CD4-positive, alpha-beta T cell (primary cell): ENCODE results near the gene MEGF9. TPM values are rescaled to one million over a fixed set of nuclear protein-coding genes. Genes with fewer than 3 reads are reported as not detected.
A peak's percentile ranks its signal among the peaks of the same experiment; 100 is the strongest.

Experiments used
- ATAC-seq: fragments of 200-7000 bp; cut with Tn5 transposase; one replicate; pipeline ENCODE4 v1.10.0; 2022; ENCODE audit warnings: mild to moderate bottlenecking; ENCODE audit not compliant: poor library complexity
- CTCF ChIA-PET: fragments of 350-600 bp; sonication (Branson Sonifier 250); formaldehyde crosslinking; loops from one replicate; lab custom pipeline; 2021; ENCODE audit warnings: antibody characterized with exemption, inconsistent platforms; lab: Charles Lee
- POLR2A ChIA-PET: fragments of 350-600 bp; sonication (Branson Sonifier 250); formaldehyde crosslinking; loops from one replicate; lab custom pipeline; 2021; ENCODE audit warnings: antibody characterized with exemption, inconsistent platforms; lab: Charles Lee
- DNase-seq, 14 experiments: peaks; one replicate each; pipeline ENCODE4 v3.0.0-alpha.2; 2013 to 2020; ENCODE audit warnings: mixed read lengths in 2 of 14
- H3K27ac ChIP-seq, 2 donors: one replicate each; pipeline versions ENCODE4 v1.5.1 to v1.7.0; 2013; ENCODE audit warnings: low read length in 2 of 2, low read depth in 1 of 2, mild to moderate bottlenecking in 1 of 2
- H3K27me3 ChIP-seq, 2 experiments: 1 replicate in 1 of 2; 2 replicates in 1 of 2; pipeline versions ENCODE4 v1.6.1 to v1.7.0; 2013; ENCODE audit warnings: low read length in 2 of 2, control low read depth in 1 of 2, mild to moderate bottlenecking in 1 of 2, moderate library complexity in 1 of 2; ENCODE audit not compliant: insufficient read depth in 2 of 2, control insufficient read depth in 1 of 2
- H3K36me3 ChIP-seq: one replicate; pipeline ENCODE4 v1.6.1; 2013; ENCODE audit warnings: low read length, control low read depth; ENCODE audit not compliant: insufficient read depth
- H3K4me1 ChIP-seq: one replicate; pipeline ENCODE4 v1.6.1; 2013; ENCODE audit warnings: low read length, control low read depth; ENCODE audit not compliant: insufficient read depth
- H3K4me3 ChIP-seq: one replicate; pipeline ENCODE4 v1.5.1; 2013; ENCODE audit warnings: mild to moderate bottlenecking, low read length, moderate library complexity
- H3K9me3 ChIP-seq, 2 experiments: 1 replicate in 1 of 2; 2 replicates in 1 of 2; pipeline versions ENCODE4 v1.6.1 to v1.7.0; 2013; ENCODE audit warnings: low read length in 2 of 2, mild to moderate bottlenecking in 2 of 2, control low read depth in 1 of 2, moderate library complexity in 1 of 2; ENCODE audit not compliant: control insufficient read depth in 1 of 2, insufficient read depth in 1 of 2
- H3K27ac Mint-ChIP-seq: one replicate; pipeline ENCODE4 v1.8.0; 2020; ENCODE audit warnings: mixed read lengths
- H3K27me3 Mint-ChIP-seq: one replicate; pipeline ENCODE4 v1.8.0; 2021; ENCODE audit warnings: mixed read lengths
- H3K36me3 Mint-ChIP-seq: one replicate; pipeline ENCODE4 v1.8.0; 2021; ENCODE audit warnings: low read depth, mixed read lengths
- H3K4me1 Mint-ChIP-seq: one replicate; pipeline ENCODE4 v1.8.0; 2021; ENCODE audit warnings: low read depth, mixed read lengths
- H3K4me3 Mint-ChIP-seq: one replicate; pipeline ENCODE4 v1.8.0; 2020; ENCODE audit warnings: mild to moderate bottlenecking, mixed read lengths
- H3K9me3 Mint-ChIP-seq: one replicate; pipeline ENCODE4 v1.8.0; 2020; ENCODE audit warnings: mixed read lengths
- CTCF ChIP-seq: fragments of 200-600 bp; IDR thresholded peaks from one replicate; pipeline ENCODE4 v1.8.0; 2022; ENCODE audit warnings: antibody characterized with exemption, mild to moderate bottlenecking
- intact Hi-C, 2 experiments: fragments of 100-400 bp; cut with DNase I in 1 of 2; cut with micrococcal nuclease in 1 of 2; formaldehyde crosslinking; loops; one replicate each; pipeline versions ENCODE4 v1.15.1 to v1.9.0; 2023 to 2025; cut with DNase I, micrococcal nuclease
- total RNA-seq, 174 experiments: library from RNA in 2 of 174; stranded (reverse) in 2 of 174; gene quantifications; one replicate each; pipeline ENCODE4 v1.2.3 and lab custom pipeline; 2021 to 2026

The MEGF9 gene
- total RNA-seq, 2 experiments from 2014 or later = 4.0 to 4.5 TPM

DNA sequence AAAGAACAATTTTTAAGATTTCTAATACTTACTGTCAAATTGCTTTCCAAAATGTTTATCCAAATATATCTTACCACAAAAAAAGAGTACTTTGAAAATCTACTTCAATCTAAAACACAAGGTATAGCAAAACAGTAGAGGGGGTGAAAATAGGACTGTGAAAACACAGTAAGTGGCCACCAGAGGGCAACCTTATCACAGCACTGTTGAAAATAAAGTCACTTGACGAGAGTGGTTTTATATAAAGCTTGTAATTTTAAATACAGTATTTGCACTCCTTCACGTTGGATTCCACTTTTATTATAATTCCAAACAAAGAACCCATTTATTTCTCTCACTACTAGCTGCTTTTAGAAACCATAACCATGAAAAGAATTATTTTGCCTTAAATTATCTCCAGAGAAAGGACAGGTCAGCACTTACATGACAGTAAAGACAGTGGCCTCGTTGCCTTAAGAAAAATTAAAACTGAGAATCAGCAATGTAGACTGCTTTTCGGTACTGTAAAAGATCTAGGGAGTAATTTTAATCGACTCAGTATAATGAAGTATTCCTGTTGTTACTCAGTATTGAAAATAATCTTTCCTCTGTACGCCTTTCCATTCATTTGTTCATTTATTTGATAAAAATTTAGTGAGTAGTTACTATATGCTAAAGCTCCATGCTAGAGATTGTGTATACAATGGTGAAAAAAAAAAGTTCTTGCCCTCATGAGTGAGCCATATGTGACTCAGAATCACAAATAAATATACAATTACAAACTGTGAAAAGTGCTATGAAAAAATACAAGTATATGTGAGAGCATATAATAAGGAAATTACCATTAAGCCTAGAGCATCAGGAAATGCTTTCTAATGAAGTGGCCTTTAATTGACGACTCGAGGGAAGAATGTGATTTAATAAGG lies 94.3 kb downstream of the MEGF9 start:
- H3K9me3 ChIP-seq = no peaks in the 10 kb centered on the region
- no peaks in the 10 kb centered on the region for H3K27me3 ChIP-seq
- ChIA-PET CTCF (interaction anchor here (0.6 to 1.4 kb wide), 12 partner anchors 8 to 95 kb away, joined by 3 to 9 read pairs (median 3); partner anchors contain the start of gene MEGF9), POLR2A (interaction anchor here (1.3 kb wide), 1 partner anchor 92 kb away, joined by 5 read pairs; no protein-coding TSS in a partner anchor)
- no peak overlapping the region for H3K4me3 ChIP-seq
- TF ChIP-seq CTCF = peak; percentile 86
- intact Hi-C loops = loop anchor here (1.0 to 5.0 kb wide), 3 partner anchors 94 to 437 kb away; partner anchors contain the start of gene MEGF9 (in 1 of the 2)
- no peaks in the 10 kb centered on the region for H3K27me3 Mint-ChIP-seq
- DNase-seq (peak; percentile 26 to 77 (median 41)), ATAC-seq (peak; percentile 94)
- H3K36me3 ChIP-seq = peaks cover 17% of the 10 kb centered on the region
- peaks cover 13% of the 10 kb centered on the region for H3K36me3 Mint-ChIP-seq
- H3K4me3 Mint-ChIP-seq = no peak overlapping the region
- H3K9me3 Mint-ChIP-seq = no peaks in the 10 kb centered on the region
- H3K27ac Mint-ChIP-seq = no peak overlapping the region
- H3K27ac ChIP-seq = no peak overlapping the region
- no peaks in the 10 kb centered on the region for H3K4me1 ChIP-seq
- peaks cover 4% of the 10 kb centered on the region for H3K4me1 Mint-ChIP-seq

DNA sequence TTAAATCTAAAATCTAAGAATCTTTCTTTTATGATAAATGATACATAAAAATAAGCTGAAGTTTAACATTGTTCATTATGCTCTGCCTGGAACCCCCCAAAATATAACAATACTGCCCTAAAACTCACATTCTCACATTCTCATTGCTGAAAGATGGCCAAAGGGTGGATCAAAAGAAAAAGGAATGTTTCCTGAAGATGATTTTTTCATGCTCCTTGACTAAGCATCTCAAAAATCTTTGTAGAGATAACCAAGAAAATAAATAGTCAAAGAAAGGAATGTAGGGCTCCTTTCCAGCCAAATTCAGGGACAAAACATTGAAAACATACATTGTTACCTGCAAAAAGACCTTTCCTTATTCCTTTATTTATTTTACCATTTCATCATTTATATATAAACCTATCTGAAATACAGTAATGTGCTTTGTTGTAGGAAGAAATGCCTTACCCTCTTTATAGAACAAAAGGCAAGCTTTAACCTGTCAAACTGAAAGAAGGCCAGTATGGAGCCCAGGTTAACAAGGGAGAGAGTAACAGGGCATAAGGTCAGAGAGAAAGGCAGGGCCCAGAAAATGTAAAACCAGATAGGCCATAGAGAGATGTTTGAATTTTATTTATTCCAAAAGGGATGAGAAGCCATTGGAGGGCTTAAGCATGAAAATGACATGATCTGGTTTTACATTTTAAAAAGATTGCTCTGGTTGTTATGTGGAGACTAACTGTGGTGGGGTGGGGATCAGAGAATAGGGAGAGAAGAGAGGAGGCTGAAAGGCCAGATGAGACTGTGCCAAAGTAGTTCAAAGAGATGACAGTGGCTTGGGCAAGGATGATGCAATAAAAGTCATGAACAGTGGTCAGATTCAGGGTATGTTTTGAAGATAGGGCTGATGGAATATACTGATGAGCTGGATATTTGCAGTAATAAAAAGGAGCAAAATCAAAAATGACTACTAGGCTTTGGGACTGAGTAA lies 97.0 kb downstream of the MEGF9 start:
- peaks cover 13% of the 10 kb centered on the region for H3K36me3 Mint-ChIP-seq
- H3K4me1 Mint-ChIP-seq = peaks cover 4% of the 10 kb centered on the region
- H3K27me3 ChIP-seq = no peaks in the 10 kb centered on the region
- H3K9me3 Mint-ChIP-seq = no peaks in the 10 kb centered on the region
- no peaks in the 10 kb centered on the region for H3K4me1 ChIP-seq
- H3K4me3 ChIP-seq = no peak overlapping the region
- ChIA-PET POLR2A (interaction anchor here (0.5 kb wide), 1 partner anchor 80 kb away, joined by 3 read pairs; no protein-coding TSS in a partner anchor), CTCF (interaction anchor here (0.6 to 1.2 kb wide), 2 partner anchors 29 to 703 kb away, joined by 3 read pairs; no protein-coding TSS in a partner anchor)
- no peak for TF ChIP-seq CTCF
- no peaks in the 10 kb centered on the region for H3K27me3 Mint-ChIP-seq
- H3K27ac Mint-ChIP-seq = no peak overlapping the region
- no peak overlapping the region for H3K4me3 Mint-ChIP-seq
- DNase-seq = no peak
- no peak overlapping the region for H3K27ac ChIP-seq
- H3K36me3 ChIP-seq = peaks cover 18% of the 10 kb centered on the region
- intact Hi-C loops = no loop called here
- H3K9me3 ChIP-seq = no peaks in the 10 kb centered on the region
- ATAC-seq = no peak

DNA sequence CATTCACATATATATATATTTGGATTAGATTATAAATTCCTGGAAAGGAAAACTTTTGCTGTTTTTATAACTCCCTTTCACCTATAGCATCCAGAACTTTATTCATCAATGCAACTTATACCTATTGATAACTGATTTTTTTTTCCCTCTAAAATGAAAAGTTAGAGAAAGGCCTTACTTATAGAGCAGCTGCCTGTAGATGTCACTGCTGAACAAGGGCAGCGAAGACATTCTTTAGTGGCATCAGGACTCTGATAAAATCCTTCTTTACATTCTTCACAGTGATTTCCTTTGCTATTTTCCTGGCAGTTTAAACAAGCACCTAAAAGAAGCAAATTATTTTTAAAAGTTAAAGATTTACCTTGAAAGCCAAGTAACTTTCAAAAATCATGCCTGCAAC lies 102.1 kb downstream of the MEGF9 start:
- H3K27ac ChIP-seq = no peak overlapping the region
- CTCF ChIA-PET = interaction anchor here (0.7 kb wide), 1 partner anchor 134 kb away, joined by 3 read pairs; no protein-coding TSS in a partner anchor
- no peak for TF ChIP-seq CTCF
- H3K4me1 ChIP-seq = no peaks in the 10 kb centered on the region
- no peak overlapping the region for H3K27ac Mint-ChIP-seq
- H3K4me3 ChIP-seq = no peak overlapping the region
- POLR2A ChIA-PET = interaction anchor here (0.6 kb wide), 1 partner anchor 426 kb away, joined by 4 read pairs; no protein-coding TSS in a partner anchor
- DNase-seq (no peak), ATAC-seq (no peak)
- H3K9me3 Mint-ChIP-seq = no peaks in the 10 kb centered on the region
- intact Hi-C loops = no loop called here
- no peak overlapping the region for H3K4me3 Mint-ChIP-seq
- no peaks in the 10 kb centered on the region for H3K27me3 Mint-ChIP-seq
- H3K9me3 ChIP-seq = no peaks in the 10 kb centered on the region
- H3K36me3 Mint-ChIP-seq = peaks cover 30% of the 10 kb centered on the region
- H3K27me3 ChIP-seq = no peaks in the 10 kb centered on the region
- H3K4me1 Mint-ChIP-seq = no peaks in the 10 kb centered on the region
- peaks cover 13% of the 10 kb centered on the region for H3K36me3 ChIP-seq
